Loucy (cell line): ENCODE results near the gene CERK.

Experiments used
- H2AFZ ChIP-seq: fragments of 200-600 bp; sonication (generic); 2 replicates; pipeline ENCODE4 v1.6.0; 2016; ENCODE audit warnings: antibody characterized with exemption, mild to moderate bottlenecking, low read length, moderate library complexity
- H3F3A ChIP-seq: fragments of 200-600 bp; 2 replicates; pipeline ENCODE4 v1.6.0; 2016; ENCODE audit warnings: antibody characterized with exemption, low read depth, mild to moderate bottlenecking
- H3K27me3 ChIP-seq: fragments of 200-600 bp; sonication (generic); 2 replicates; pipeline ENCODE4 v1.6.1; 2014; ENCODE audit warnings: low read length, mild to moderate bottlenecking; ENCODE audit not compliant: insufficient read depth, poor library complexity, severe bottlenecking
- H3K36me3 ChIP-seq: fragments of 200-600 bp; sonication (generic); 2 replicates; pipeline ENCODE4 v1.6.1; 2016; ENCODE audit warnings: low read length; ENCODE audit not compliant: insufficient read depth
- H3K4me1 ChIP-seq: fragments of 200-600 bp; sonication (generic); 2 replicates; pipeline ENCODE4 v1.5.1; 2014; ENCODE audit warnings: low read length, mild to moderate bottlenecking; ENCODE audit not compliant: insufficient read depth, poor library complexity, severe bottlenecking
- H3K4me2 ChIP-seq: fragments of 200-600 bp; sonication (generic); 2 replicates; pipeline ENCODE4 v1.6.0; 2014; ENCODE audit warnings: antibody characterized with exemption, low read length, low read depth, mild to moderate bottlenecking; ENCODE audit not compliant: poor library complexity, severe bottlenecking
- H3K4me3 ChIP-seq: fragments of 200-600 bp; sonication (generic); 2 replicates; pipeline ENCODE4 v1.5.1; 2014; ENCODE audit warnings: low read length, mild to moderate bottlenecking, mixed read lengths; ENCODE audit not compliant: poor library complexity, severe bottlenecking
- H3K79me2 ChIP-seq: fragments of 200-600 bp; sonication (generic); 2 replicates; pipeline ENCODE4 v1.6.1; 2014; ENCODE audit warnings: low read length; ENCODE audit not compliant: insufficient read depth
- H3K9ac ChIP-seq: fragments of 200-600 bp; sonication (generic); 2 replicates; pipeline ENCODE4 v1.6.0; 2014; ENCODE audit warnings: mild to moderate bottlenecking, low read depth, low read length, moderate library complexity; ENCODE audit not compliant: poor library complexity, severe bottlenecking
- H3K9me2 ChIP-seq: fragments of 200-600 bp; sonication (generic); replicated peaks from 2 replicates; pipeline ENCODE4 v1.6.1; 2016; ENCODE audit warnings: low read depth, low read length, mixed read lengths
- H3K9me3 ChIP-seq: fragments of 200-600 bp; sonication (generic); 2 replicates; pipeline ENCODE4 v1.6.1; 2014; ENCODE audit warnings: mild to moderate bottlenecking, antibody characterized with exemption, low read length, low read depth; ENCODE audit not compliant: insufficient read depth
- H4K20me1 ChIP-seq: fragments of 200-600 bp; sonication (generic); 2 replicates; pipeline ENCODE4 v1.6.0; 2014; ENCODE audit warnings: antibody characterized with exemption, low read length, mild to moderate bottlenecking; ENCODE audit not compliant: insufficient read depth, poor library complexity, severe bottlenecking
- CTCF ChIP-seq: fragments of 200-600 bp; sonication (generic); conservative IDR thresholded peaks from 2 replicates; pipeline ENCODE4 v1.5.1; 2014; ENCODE audit warnings: mild to moderate bottlenecking, antibody characterized with exemption, low read length
- EZH2phosphoT487 ChIP-seq: fragments of 200-600 bp; IDR thresholded peaks from 2 replicates; pipeline ENCODE4 v1.6.1; 2018; ENCODE audit warnings: antibody characterized with exemption, mild to moderate bottlenecking, moderate library complexity, borderline replicate concordance

The CERK gene

GRCh38 chr22:46726986-46727317 lies 11.1 kb downstream of the CERK start:
- H2AFZ ChIP-seq, result no peak overlapping the region
- H3F3A ChIP-seq, result no peaks in the 10 kb centered on the region
- peaks cover 26% of the 10 kb centered on the region for H4K20me1 ChIP-seq
- no peak overlapping the region for H3K4me2 ChIP-seq
- H3K4me1 ChIP-seq, result peaks cover 5% of the 10 kb centered on the region
- no peaks in the 10 kb centered on the region for H3K9me3 ChIP-seq
- H3K9me2 ChIP-seq, result no peaks in the 10 kb centered on the region
- peaks cover 9% of the 10 kb centered on the region; the same call in 1 of the 2 replicates for H3K36me3 ChIP-seq
- no peak overlapping the region for H3K9ac ChIP-seq
- no peaks in the 10 kb centered on the region for H3K27me3 ChIP-seq
- peaks cover 70% of the 10 kb centered on the region for H3K79me2 ChIP-seq
- TF ChIP-seq CTCF, result no peak
- TF ChIP-seq EZH2phosphoT487, result no peak
- H3K4me3 ChIP-seq, result no peak overlapping the region

DNA sequence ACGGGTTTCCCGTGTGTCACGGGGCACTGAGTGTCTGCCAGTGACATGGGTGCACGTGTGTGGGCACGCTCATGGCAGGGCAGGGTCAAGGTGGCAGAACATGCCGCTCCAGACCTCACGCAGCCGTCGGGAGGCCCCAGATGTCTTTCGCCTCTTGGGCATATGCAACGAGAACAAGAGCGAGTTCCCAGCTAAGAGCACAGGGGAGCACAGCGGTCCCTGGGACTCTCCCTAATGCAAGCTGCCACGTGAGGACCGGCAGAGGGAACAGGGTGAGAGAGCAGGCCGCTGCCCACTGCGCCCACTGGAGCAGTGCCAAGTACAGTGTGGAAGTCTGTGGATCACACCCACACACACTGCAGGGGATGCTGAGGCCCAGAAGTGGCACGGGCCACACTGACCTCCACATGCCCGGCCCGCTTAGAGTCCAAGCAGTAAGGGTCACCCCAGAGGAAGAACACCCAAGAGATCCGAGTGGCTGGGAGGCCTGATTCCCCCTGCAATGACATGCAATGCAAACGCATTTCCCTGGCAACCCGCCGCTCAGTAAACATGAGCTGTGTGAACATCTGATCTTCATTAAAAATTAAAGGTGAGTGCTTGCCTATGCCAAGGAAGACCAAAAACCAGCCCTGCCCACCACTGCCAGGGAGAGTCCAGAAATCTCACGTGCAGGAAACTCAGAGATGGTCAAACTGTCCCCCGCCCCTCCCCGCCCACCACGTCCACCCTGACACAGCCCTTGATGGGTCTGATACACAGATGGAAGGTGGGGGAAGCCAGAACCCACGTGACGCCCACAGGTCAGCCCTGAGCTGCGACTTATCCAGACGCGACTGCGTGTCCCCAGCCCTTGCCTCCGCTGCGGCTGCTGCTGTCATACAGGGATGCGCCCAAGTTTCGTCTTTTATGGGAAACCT lies 11.7 kb downstream of the CERK start:
- Histone ChIP-seq H3K9ac (no peak overlapping the region), H3K9me2 (no peaks in the 10 kb centered on the region), H3K4me3 (no peak overlapping the region), H3K9me3 (no peaks in the 10 kb centered on the region), H3K4me1 (no peaks in the 10 kb centered on the region), H3K27me3 (no peaks in the 10 kb centered on the region), H4K20me1 (peaks cover 20% of the 10 kb centered on the region), H3K4me2 (no peak overlapping the region), H3K79me2 (peaks cover 64% of the 10 kb centered on the region), H3K36me3 (peaks cover 9% of the 10 kb centered on the region; the same call in 1 of the 2 replicates), H2AFZ (no peak overlapping the region), H3F3A (no peaks in the 10 kb centered on the region)
- TF ChIP-seq EZH2phosphoT487 (no peak), CTCF (no peak)

DNA sequence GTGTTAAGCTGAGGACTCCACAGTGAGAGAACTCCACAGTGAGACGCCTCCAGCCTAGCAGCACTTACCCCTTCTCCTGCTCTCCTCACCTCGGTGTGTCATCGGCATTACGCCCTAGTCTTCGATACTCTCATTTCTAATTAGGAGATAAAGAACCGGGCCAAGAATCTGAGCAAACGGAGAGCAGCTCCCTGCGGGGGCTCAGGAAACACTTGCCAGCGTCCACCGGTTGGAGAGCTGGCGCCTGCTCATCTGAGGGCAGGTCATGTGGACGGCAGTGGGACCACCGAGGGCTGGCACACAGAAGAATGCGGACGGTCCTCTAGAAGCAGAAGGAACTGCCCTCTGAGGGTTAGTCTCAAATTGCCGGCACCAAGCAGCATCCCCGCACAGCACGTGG lies 13.0 kb downstream of the CERK start:
- Histone ChIP-seq H3K4me3 (no peak overlapping the region), H3K36me3 (peaks cover 11% of the 10 kb centered on the region; the same call in 1 of the 2 replicates), H3K9me2 (no peaks in the 10 kb centered on the region), H3K9ac (no peak overlapping the region), H2AFZ (no peak overlapping the region), H3K4me1 (no peaks in the 10 kb centered on the region), H3K79me2 (peaks cover 54% of the 10 kb centered on the region), H3K9me3 (no peaks in the 10 kb centered on the region), H3K4me2 (no peak overlapping the region), H4K20me1 (peaks cover 14% of the 10 kb centered on the region), H3K27me3 (no peaks in the 10 kb centered on the region), H3F3A (no peaks in the 10 kb centered on the region)
- no peak for TF ChIP-seq CTCF
